GM12872 (cell line): Measurements from ENCODE around the gene SPCS3.

Source experiments
- CTCF ChIP-seq: IDR thresholded peaks from 3 replicates; pipeline ENCODE4 v1.5.1; 2011; ENCODE audit warnings: low read depth, mild to moderate bottlenecking, low read length, moderate library complexity; ENCODE audit not compliant: insufficient read depth

The SPCS3 gene

GRCh38 chr4:176277162-176277904 is 42.4 kb upstream of the SPCS3 start:
- TF ChIP-seq CTCF: peak; percentile 49

- TF ChIP-seq CTCF: no peak
Measured at GRCh38 chr4:176286728-176287127, 33.0 kb upstream of the SPCS3 start.

- TF ChIP-seq CTCF: no peak
Measured at GRCh38 chr4:176287546-176287945, 32.2 kb upstream of the SPCS3 start.

- TF ChIP-seq CTCF: no peak
Measured at GRCh38 chr4:176288020-176288419, 31.7 kb upstream of the SPCS3 start.

- TF ChIP-seq CTCF: no peak
Measured at GRCh38 chr4:176289561-176289960, 30.2 kb upstream of the SPCS3 start.

GRCh38 chr4:176290520-176290919 is 29.2 kb upstream of the SPCS3 start:
- no peak for TF ChIP-seq CTCF

GRCh38 chr4:176291748-176292147 is 28.0 kb upstream of the SPCS3 start:
- no peak for TF ChIP-seq CTCF
